Muscle layer of duodenum (tissue), 2 donors: ENCODE measurements around the gene PDGFC.

Source experiments
- H3K27ac ChIP-seq: one replicate; pipeline ENCODE4 v1.7.0; 2013; ENCODE audit warnings: mild to moderate bottlenecking, low read length
- H3K27me3 ChIP-seq: one replicate; pipeline ENCODE4 v1.7.0; 2013; ENCODE audit warnings: low read depth, mild to moderate bottlenecking, control low read depth, low read length
- H3K36me3 ChIP-seq, 2 donors: one replicate each; pipeline ENCODE4 v1.7.0; 2013; ENCODE audit warnings: low read length in 2 of 2, control low read depth in 1 of 2, mild to moderate bottlenecking in 1 of 2; ENCODE audit not compliant: insufficient read depth in 2 of 2, control insufficient read depth in 1 of 2
- H3K4me1 ChIP-seq, 2 donors: one replicate each; pipeline ENCODE4 v1.7.0; 2013; ENCODE audit warnings: low read length in 2 of 2, mild to moderate bottlenecking in 2 of 2, control low read depth in 1 of 2, moderate library complexity in 1 of 2; ENCODE audit not compliant: insufficient read depth in 2 of 2, control insufficient read depth in 1 of 2
- H3K4me3 ChIP-seq, 2 donors: one replicate each; pipeline ENCODE4 v1.7.0; 2013; ENCODE audit warnings: low read length in 2 of 2, low read depth in 1 of 2, mild to moderate bottlenecking in 1 of 2
- H3K9me3 ChIP-seq, 2 donors: one replicate each; pipeline ENCODE4 v1.7.0; 2013; ENCODE audit warnings: low read length in 2 of 2, control low read depth in 1 of 2, mild to moderate bottlenecking in 1 of 2; ENCODE audit not compliant: control insufficient read depth in 1 of 2
- donor health status: healthy.

Gene PDGFC

GRCh38 chr4:156896527-156896926 lies 75.1 kb downstream of the PDGFC start:
- no peaks in the 10 kb centered on the region for H3K27me3 ChIP-seq
- no peaks in the 10 kb centered on the region for H3K9me3 ChIP-seq
- peaks cover 0 to 3% of the 10 kb centered on the region in 2 donors for H3K4me1 ChIP-seq
- H3K36me3 ChIP-seq, result no peaks in the 10 kb centered on the region
- H3K4me3 ChIP-seq, result no peak overlapping the region
- no peak overlapping the region for H3K27ac ChIP-seq

- Histone ChIP-seq H3K9me3 (no peaks in the 10 kb centered on the region), H3K27ac (no peak overlapping the region), H3K27me3 (no peaks in the 10 kb centered on the region), H3K36me3 (no peaks in the 10 kb centered on the region), H3K4me3 (no peak overlapping the region), H3K4me1 (peaks cover 0 to 3% of the 10 kb centered on the region in 2 donors)
These were observed 77.4 kb downstream of the PDGFC start for GRCh38 chr4:156894234-156894633.

- no peaks in the 10 kb centered on the region for H3K27me3 ChIP-seq
- H3K9me3 ChIP-seq, result no peaks in the 10 kb centered on the region
- H3K4me3 ChIP-seq, result no peak overlapping the region
- peaks cover 0 to 3% of the 10 kb centered on the region in 2 donors for H3K4me1 ChIP-seq
- H3K27ac ChIP-seq, result no peak overlapping the region
- H3K36me3 ChIP-seq, result no peaks in the 10 kb centered on the region
These were observed 78.8 kb downstream of the PDGFC start for GRCh38 chr4:156892805-156893204.

GRCh38 chr4:156889616-156890594 lies 81.7 kb downstream of the PDGFC start:
- no peaks in the 10 kb centered on the region for H3K36me3 ChIP-seq
- H3K9me3 ChIP-seq, result no peaks in the 10 kb centered on the region
- H3K4me3 ChIP-seq, result no peak overlapping the region
- no peaks in the 10 kb centered on the region for H3K27me3 ChIP-seq
- H3K27ac ChIP-seq, result no peak overlapping the region
- H3K4me1 ChIP-seq, result peaks cover 0 to 3% of the 10 kb centered on the region in 2 donors

- no peaks in the 10 kb centered on the region for H3K9me3 ChIP-seq
- no peak overlapping the region for H3K27ac ChIP-seq
- H3K4me3 ChIP-seq, result no peak overlapping the region
- no peaks in the 10 kb centered on the region for H3K36me3 ChIP-seq
- peaks cover 0 to 4% of the 10 kb centered on the region in 2 donors for H3K4me1 ChIP-seq
- H3K27me3 ChIP-seq, result no peaks in the 10 kb centered on the region
These were observed 82.8 kb downstream of the PDGFC start for GRCh38 chr4:156888762-156889161.

GRCh38 chr4:156886481-156886880 lies 85.1 kb downstream of the PDGFC start:
- no peaks in the 10 kb centered on the region for H3K36me3 ChIP-seq
- no peak overlapping the region for H3K27ac ChIP-seq
- H3K27me3 ChIP-seq, result no peaks in the 10 kb centered on the region

GRCh38 chr4:156885374-156885773 lies 86.2 kb downstream of the PDGFC start:
- Histone ChIP-seq H3K36me3 (no peaks in the 10 kb centered on the region), H3K27ac (no peak overlapping the region), H3K9me3 (no peaks in the 10 kb centered on the region), H3K4me1 (peaks cover 0 to 4% of the 10 kb centered on the region in 2 donors), H3K4me3 (no peak overlapping the region), H3K27me3 (no peaks in the 10 kb centered on the region)

More at GRCh38 chr4:156886481-156886880, 85.1 kb downstream of the PDGFC start:
- no peaks in the 10 kb centered on the region for H3K9me3 ChIP-seq
- H3K4me3 ChIP-seq, result no peak overlapping the region
- H3K4me1 ChIP-seq, result peaks cover 0 to 4% of the 10 kb centered on the region in 2 donors

- H3K27ac ChIP-seq, result no peak overlapping the region
- no peaks in the 10 kb centered on the region for H3K27me3 ChIP-seq
- no peaks in the 10 kb centered on the region for H3K9me3 ChIP-seq
- H3K4me3 ChIP-seq, result no peak overlapping the region
- H3K4me1 ChIP-seq, result peaks cover 0 to 8% of the 10 kb centered on the region in 2 donors
- H3K36me3 ChIP-seq, result no peaks in the 10 kb centered on the region
These were observed 87.4 kb downstream of the PDGFC start for GRCh38 chr4:156884183-156884582.

- H3K27ac ChIP-seq, result no peak overlapping the region
- no peaks in the 10 kb centered on the region for H3K27me3 ChIP-seq
- H3K4me1 ChIP-seq, result peaks cover 0 to 7% of the 10 kb centered on the region in 2 donors
- no peaks in the 10 kb centered on the region for H3K9me3 ChIP-seq
- H3K4me3 ChIP-seq, result no peak overlapping the region
- H3K36me3 ChIP-seq, result no peaks in the 10 kb centered on the region
These were observed 95.9 kb downstream of the PDGFC start for GRCh38 chr4:156875704-156876103.

- Histone ChIP-seq H3K4me3 (no peak overlapping the region), H3K4me1 (peaks cover 0 to 7% of the 10 kb centered on the region in 2 donors), H3K36me3 (no peaks in the 10 kb centered on the region), H3K9me3 (no peaks in the 10 kb centered on the region), H3K27me3 (no peaks in the 10 kb centered on the region), H3K27ac (no peak overlapping the region)
These were observed 96.5 kb downstream of the PDGFC start for GRCh38 chr4:156875055-156875454.

GRCh38 chr4:156873799-156874198 lies 97.8 kb downstream of the PDGFC start:
- Histone ChIP-seq H3K9me3 (no peaks in the 10 kb centered on the region), H3K4me1 (no peaks in the 10 kb centered on the region), H3K27me3 (no peaks in the 10 kb centered on the region), H3K4me3 (no peak overlapping the region), H3K36me3 (no peaks in the 10 kb centered on the region), H3K27ac (no peak overlapping the region)
